Measurements from ENCODE around the gene KATNAL1.

GRCh38 chr13:30338331-30338851 is 31.0 kb upstream of the KATNAL1 start:
- TF ChIP-seq CTCF (IDR thresholded peaks at IDR 0.05) (no peak), POLR2A (IDR thresholded peaks at IDR 0.05) (no peak), POLR2AphosphoS5 (IDR thresholded peaks at IDR 0.05) (no peak)
